Left cardiac atrium (tissue), 4 donors: ENCODE results near the gene CYP1A2. TPM values are rescaled to one million over a fixed set of nuclear protein-coding genes. Genes with fewer than 3 reads are reported as not detected.
"Not testable (repeated sequence)": the region's sequence is repeated elsewhere in the genome, so short reads cannot be mapped to it uniquely, and the experiment has no call there.

Source experiments
- ATAC-seq, 2 donors: fragments of 200-7000 bp; cut with Tn5 transposase; one replicate each; pipeline ENCODE4 v1.9.1; 2020; ENCODE audit warnings: mild to moderate bottlenecking in 2 of 2, moderate library complexity in 2 of 2
- DNase-seq: peaks from one replicate; pipeline ENCODE4 v3.0.0-alpha.2; 2020
- intact Hi-C, 2 donors: fragments of 100-400 bp; cut with DNase I; formaldehyde crosslinking; loops; one replicate each; pipeline versions ENCODE4 v1.14.1 to v1.15.1; 2022 to 2023
- long read RNA-seq: library from polyadenylated mRNA; unstranded; transcript quantifications from one replicate; pipeline ENCODE4 v2.0.0, GENCODE V29; 2021
- total RNA-seq, 2 donors: library from RNA; stranded (reverse); fragmentation: NEBNext Ultra II Directional; extraction: Animal tissue kit (Norgen Biotek cat#: 25700); gene quantifications; one replicate each; pipeline ENCODE4 v1.2.1, GENCODE V29; 2021
- donor health status: DM: no; HTN: yes; CAD: no.
- donor health status: DM: no; HTN: yes; CAD: no; lungs with severe emphysema.
- donor health status: DM: yes; HTN: yes; CAD: no.
- donor health status: Dilated cardiomyopathy.

The CYP1A2 gene, protein sequence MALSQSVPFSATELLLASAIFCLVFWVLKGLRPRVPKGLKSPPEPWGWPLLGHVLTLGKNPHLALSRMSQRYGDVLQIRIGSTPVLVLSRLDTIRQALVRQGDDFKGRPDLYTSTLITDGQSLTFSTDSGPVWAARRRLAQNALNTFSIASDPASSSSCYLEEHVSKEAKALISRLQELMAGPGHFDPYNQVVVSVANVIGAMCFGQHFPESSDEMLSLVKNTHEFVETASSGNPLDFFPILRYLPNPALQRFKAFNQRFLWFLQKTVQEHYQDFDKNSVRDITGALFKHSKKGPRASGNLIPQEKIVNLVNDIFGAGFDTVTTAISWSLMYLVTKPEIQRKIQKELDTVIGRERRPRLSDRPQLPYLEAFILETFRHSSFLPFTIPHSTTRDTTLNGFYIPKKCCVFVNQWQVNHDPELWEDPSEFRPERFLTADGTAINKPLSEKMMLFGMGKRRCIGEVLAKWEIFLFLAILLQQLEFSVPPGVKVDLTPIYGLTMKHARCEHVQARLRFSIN
- under 1 TPM in 1 of 2 donors, not detected in 1; 0.12 TPM for total RNA-seq
- long read RNA-seq: 0 reads

DNA sequence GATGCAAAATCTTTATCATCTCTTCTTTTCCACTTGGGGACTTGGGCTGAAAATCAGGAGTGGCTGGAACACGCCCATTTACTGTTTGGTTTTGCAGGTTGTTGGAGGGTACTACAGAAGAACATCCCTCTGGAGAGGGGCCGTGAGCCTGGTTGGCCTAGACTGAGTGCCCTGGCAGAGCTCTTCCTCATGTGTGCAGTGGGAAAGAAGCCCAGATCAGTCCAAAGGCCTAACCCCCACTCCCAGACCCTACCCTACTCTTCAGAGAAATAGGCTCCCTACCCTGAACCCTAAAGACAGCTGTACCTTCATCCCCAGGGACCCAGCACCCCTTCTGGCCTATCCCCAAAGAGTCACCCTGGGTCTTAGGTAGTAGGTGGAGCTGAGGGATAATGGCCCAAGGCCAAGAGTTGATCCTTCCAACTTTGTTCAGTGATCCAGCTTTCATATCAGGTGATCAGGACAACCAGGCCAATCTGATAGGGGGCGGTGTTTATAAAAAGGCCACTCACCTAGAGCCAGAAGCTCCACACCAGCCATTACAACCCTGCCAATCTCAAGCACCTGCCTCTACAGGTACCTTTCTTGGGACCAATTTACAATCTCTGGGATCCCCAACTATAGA lies at the start of gene CYP1A2:
Gene CYP1A2 (plus strand): TSS at position 524 of the 625 bp plus-strand sequence. CDS start 894 bp downstream, outside the sequence.
- DNase-seq (no peak), ATAC-seq (no peak)
- intact Hi-C loops: no loop called here

DNA sequence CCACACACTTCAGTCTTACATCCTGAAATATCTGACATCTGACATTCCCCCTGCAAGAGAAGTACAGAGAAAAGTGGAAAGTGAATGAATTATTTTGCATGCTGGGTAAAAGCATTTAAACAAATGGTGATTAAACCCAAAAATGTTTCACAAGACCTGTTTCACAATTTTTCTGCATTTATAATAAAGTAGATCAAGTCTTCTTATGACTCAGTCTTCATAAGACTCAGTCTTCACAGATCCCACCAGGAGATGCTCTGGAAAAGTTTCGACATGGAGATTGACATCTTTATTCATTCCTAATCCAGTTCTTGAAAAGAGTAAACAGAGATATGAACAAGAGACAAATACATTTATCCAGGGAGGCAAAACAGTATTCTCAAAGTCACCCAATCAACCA lies 39.6 kb upstream of the CYP1A2 start:
- intact Hi-C loops: no loop called here
- ATAC-seq: no peak

DNA sequence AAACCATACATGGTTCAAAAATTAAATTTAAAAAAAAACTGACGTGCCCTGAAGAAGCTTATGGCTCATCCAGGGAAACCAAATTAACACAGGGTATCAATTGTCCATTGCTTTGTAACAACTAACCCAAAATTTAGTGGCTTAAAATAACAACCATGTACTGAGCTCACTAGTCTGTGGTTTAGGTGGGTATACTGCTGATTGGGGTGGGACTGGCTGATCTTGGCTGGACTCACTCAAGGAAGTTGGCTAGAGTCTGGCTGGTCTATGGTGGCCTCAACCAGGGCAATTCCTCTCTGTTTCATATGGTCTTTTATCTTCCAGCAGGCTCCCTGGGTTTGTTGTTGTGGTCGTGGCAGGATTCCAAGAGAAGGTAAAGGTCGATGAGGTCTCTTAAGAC lies 38.8 kb upstream of the CYP1A2 start:
- ATAC-seq (no peak), DNase-seq (no peak)
- intact Hi-C loops: no loop called here

More for the DNA sequence above, 39.6 kb upstream of the CYP1A2 start:
- DNase-seq: no peak

DNA sequence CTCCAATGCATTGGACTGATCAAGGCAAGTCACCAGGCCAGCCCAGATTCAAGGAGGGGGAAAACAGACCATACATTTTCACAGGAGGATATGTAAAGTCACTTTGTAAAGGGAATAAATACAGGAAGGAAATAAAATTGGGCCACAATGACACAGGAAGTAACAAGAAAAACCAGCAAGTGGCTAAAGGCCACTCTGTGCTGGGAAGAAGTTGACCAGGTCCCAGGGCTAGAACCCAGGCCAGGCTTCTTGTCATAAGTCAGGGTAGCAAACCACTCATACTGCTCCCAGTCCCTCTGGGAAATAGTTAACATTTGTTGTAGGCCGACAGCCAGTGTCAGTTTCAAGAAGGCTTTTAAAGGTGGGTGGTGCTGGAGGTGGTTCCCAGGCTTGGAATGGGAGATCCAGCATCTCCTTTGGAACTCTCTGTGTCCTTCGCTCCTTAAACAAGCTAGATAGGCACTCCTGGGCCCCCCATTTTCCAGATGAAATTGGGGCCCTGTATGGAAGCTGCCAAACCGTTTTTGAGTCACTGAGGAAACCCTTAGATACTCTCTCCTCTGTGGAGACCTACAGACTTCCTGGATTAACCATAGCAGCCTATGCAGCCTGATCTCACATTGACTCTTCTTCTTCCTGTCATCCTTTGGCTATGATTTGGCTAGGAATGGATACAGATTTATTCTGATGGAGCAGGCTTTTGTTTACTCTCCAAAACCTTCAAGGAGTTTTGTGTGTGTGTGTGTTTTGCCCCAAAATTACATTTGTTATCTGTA lies 38.1 kb upstream of the CYP1A2 start:
- intact Hi-C loops: no loop called here
- ATAC-seq (no peak), DNase-seq (no peak)

DNA sequence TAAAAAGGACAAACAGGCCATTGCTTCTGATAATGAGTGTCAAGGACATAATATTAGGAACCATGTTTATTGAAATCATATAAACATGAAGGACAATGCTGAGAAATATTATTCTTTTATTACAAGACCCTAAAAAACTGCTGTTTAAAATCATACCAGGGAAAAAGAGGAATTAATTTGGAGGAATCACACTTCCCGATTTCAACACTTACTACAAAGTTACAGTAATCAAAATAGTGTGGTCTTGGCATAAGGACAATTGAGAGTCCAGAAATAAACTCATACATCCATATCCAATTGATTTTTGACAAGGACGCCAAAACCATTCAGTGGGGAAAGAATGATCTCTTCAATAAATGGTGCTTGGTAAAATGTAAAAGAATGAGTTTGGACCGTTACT lies 36.3 kb upstream of the CYP1A2 start:
- DNase-seq (no peak), ATAC-seq (no peak)
- intact Hi-C loops: no loop called here

DNA sequence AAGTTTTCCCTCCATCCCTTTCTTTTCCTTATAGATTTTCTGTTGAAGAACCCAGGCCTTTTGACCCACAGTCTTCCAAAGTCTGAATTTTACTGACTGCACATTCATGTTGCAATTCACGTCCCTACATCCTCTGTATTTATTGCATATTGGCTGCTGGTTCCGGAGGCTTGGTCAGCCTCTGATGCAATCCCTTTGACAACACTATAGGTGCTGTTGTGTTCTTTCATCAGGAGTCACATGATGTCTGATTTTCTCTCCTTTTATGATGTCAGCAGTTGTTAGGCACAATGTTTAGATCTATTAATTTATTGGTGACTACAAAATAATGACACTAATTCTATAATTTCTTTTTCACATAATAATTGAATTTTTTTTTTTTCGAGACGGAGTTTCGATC lies 32.0 kb upstream of the CYP1A2 start:
- DNase-seq (no peak), ATAC-seq (no peak)
- intact Hi-C loops: no loop called here

DNA sequence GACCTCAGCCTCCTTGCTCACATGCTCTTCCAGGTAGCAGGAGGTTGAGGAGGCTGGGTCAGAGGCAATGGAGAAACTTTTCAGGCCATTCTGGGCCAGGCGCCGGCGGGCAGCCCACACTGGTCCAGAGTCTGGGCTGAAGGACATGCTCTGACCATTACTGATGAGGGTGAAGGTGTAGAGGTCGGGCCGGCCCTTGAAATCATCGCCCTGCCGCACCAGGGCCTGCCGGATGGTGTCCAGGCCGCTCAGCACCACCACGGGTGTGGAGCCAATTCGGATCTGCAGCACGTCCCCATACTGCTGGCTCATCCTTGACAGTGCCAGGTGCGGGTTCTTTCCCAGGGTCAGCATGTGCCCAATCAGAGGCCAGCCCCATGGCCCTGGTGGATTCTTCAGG lies 26.1 kb upstream of the CYP1A2 start:
- no peak for ATAC-seq
- intact Hi-C loops: no loop called here
- no peak for DNase-seq

DNA sequence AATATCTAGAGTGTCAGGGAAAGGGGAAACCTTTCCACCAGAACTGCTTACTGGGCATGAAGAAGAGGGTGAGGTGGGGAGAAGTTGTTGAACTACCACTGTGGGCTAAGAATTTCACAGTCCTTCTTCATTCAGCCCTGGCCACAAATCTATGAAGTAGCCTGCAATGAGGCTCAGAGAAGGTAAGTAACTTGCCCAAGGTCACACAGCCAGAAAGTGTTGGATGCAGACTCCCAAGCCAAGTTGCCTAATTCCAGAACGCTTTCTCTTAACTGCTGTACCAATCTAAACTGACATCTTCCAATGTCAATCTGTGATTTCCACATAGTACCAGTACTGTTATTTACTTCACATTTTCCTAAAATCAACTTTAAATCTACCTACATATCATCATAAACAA lies 25.5 kb upstream of the CYP1A2 start:
- ATAC-seq (no peak), DNase-seq (no peak)
- intact Hi-C loops: no loop called here

DNA sequence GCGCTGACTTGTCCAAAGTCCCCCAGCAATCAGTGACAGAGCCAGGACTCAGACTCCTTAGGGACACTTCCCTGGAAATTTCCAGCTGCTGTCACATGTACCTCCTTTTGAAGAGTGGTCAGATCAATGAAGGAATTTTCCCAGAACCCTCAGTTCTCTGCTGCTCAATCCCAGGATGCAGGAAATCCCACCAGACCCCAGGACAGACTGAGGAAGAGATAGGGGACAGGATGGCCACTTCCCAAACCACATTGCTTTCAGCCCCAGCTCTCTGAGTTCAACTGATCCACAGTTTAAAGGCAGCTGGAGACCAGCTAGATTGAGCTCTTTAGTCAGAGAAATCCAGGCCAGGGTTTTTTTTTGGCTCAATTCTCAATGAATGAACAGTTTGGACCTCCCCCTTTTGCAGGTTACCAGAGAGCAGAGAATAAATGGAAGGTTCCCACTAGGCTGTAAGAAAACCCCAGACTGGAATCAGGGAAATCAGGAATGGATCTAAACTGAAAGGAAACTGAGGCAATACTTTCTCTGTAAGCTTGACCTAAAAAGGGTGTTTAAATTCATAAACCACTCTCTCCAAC lies 24.8 kb upstream of the CYP1A2 start:
- DNase-seq: no peak
- intact Hi-C loops: no loop called here
- peak in 1 of 2 donors; percentile 24 for ATAC-seq

DNA sequence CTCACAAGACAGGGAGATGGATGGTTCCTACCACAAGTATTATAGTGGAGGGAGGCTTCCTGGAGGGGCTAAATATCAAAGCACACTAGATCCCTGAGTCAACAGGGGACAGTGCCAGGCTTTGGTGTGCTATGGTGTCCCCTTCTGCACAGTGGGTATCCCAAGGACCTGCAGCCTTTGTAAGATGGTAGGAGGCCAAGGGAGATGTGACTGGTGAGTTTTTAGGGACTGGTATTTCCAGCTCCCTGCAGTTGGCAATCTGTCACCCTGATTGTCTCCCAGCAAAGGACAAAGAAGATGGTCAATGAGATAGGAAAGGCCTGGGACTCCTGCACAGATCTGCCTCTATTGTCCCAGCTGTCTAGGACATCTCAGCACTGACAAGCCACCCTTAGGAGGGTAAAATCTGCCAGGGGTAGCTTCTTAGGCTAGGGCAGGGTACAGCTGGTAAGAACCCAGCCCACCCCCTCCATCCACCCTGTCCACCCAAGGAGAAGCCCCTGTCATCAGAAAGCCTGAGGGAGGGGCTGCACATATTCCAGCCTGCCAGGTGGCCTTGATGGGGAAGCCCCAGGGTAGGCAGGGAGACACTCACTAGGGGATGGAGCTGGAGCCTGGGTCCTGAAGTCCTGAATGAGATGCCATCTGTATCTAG lies 23.9 kb upstream of the CYP1A2 start:
- DNase-seq (no peak), ATAC-seq (no peak)
- intact Hi-C loops: no loop called here

DNA sequence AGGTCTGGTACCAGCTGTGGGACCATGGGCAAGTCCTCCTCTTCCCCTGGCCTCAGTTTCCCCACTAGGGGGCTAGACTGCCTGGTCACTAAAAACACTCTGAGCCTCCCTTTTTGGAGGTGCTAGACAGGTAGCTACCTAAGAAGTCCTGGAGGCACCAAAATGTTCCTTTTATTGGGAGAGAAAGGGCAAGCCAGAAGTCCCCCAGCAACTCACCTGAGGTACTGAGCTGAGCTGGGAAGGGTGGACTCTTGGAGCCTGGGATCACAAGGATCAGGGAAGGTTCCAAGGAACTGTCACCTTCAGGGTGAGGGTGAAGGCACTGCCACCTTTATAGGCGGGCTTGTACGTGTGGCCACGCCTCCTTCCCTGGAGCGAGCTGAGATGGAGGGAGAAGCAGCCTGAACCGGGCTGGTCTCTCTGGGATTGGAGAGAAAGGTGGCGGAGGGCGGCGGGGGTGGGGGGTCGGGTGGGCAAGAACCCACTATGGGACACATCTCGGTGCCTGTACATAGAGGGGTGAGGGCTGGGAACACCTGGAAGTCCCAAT lies 23.3 kb upstream of the CYP1A2 start, which contains the start of gene CYP1A1:
Gene CYP1A1 (minus strand): TSS at position 304 of the 550 bp plus-strand sequence. CDS start 2,431 bp downstream, outside the sequence.
- ATAC-seq (peak; percentile 50 to 72), DNase-seq (peak; percentile 50)
- intact Hi-C loops: no loop called here

DNA sequence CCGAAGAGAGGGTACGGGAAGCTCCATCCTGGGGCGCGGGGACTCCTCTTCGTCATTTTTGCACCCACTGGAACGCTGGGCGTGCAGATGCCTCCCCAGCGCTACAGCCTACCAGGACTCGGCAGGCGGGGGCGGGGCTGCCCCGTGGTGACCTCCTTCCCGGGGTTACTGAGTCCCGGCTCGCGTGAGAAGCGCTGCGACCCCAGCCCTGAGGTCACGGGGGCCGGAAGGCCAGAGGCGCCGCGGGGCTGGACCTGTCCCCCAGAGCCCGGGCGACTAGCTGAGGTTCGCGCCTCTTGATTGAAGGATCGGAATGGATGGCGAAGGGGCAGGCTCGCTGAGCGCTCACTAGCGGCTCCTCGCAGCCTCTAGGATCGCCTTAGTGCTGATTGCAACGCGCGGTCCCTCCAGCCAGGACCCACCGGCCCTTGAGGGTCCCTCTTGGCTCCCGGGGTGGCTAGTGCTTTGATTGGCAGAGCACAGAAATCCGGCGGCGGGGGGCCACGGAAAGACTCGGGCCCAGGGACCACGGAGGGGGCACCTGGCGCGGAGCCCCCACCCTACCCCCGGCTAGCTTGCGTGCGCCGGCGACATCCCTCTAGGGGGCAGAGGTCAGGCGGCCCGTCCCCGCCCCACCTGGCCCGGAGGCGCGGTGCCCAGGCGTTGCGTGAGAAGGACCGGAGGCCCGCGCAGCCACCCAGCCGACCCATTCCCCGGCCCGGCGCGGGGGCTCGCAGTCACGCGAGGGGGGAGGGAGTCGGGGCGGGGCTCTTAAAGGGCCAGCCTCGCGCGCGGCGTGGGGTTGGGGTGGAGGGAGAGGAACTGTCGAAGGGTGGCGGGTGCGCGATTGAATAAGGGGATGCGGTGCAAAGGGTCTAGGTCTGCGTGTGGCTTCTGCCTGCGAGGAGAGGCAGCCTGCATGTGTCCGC lies 22.5 kb upstream of the CYP1A2 start:
- intact Hi-C loops: no loop called here
- ATAC-seq (peak; percentile 65 to 69), DNase-seq (peak; percentile 40)

DNA sequence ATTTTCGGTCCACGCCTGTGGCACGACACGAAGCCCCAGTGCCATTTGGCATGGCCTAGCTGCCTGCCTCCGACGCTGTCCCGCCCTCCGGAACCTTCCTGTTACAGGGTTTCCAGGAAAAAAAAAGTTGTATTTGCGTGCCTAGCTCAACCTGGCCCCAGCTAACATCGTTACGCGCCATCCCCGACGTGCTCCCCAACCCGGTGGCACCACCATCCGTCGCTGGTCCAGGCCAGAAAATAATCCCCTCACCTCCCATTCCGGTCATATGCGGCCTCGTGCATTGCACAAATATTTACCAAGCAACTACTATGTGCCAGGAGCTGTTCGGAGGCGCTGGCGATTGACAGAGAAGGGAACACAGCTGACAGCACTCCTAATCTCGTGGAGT lies 21.9 kb upstream of the CYP1A2 start:
- intact Hi-C loops: no loop called here
- ATAC-seq: peak in 1 of 2 donors; percentile 14
- no peak for DNase-seq

DNA sequence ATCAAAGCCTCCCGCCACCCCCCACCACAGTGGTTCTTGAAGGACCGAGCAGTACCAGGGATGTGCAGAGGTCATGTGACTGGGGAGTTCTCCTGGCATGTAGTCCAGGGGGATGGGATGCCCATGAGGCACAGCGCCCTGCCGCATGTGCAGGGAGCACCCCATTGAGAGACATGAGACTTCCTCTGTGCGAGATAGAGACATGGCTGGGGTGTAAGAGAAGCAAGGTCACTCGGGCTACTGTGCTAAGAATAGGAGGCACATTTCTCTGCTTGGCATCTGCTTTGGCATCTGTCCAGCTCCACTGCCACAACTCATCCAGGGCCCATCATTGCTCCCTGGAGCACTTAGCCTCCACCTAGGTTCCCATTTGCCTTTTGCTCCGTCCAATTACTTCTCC lies 20.9 kb upstream of the CYP1A2 start:
- ATAC-seq: peak; percentile 32 to 46
- peak; percentile 28 for DNase-seq

DNA sequence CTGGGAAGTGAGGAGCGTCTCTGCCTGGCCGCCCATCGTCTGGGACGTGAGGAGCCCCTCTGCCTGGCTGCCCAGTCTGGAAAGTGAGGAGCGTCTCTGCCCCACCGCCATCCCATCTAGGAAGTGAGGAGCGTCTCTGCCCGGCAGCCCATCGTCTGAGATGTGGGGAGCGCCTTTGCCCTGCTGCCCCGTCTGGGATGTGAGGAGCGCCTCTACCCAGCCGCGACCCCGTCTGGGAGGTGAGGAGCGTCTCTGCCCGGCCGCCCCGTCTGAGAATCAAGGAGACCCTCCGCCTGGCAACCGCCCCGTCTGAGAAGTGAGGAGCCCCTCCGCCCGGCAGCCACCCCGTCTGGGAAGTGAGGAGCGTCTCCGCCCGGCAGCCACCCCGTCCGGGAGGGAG lies 19.9 kb upstream of the CYP1A2 start:
- ATAC-seq, intact Hi-C loops, DNase-seq: not testable (repeated sequence)

More for the DNA sequence above, 20.9 kb upstream of the CYP1A2 start:
- intact Hi-C loops: no loop called here

DNA sequence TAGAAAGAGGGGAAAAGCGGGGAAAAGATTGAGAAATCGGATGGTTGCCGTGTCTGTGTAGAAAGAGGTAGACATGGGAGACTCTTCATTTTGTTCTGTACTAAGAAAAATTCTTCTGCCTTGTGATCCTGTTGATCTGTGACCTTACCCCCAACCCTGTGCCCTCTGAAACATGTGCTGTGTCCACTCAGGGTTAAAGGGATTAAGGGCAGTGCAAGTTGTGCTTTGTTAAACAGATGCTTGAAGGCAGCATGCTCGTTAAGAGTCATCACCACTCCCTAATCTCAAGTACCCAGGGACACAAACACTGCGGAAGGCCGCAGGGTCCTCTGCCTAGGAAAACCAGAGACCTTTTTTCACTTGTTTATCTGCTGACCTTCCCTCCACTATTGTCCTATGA lies 19.3 kb upstream of the CYP1A2 start:
- ATAC-seq, intact Hi-C loops, DNase-seq: not testable (repeated sequence)

DNA sequence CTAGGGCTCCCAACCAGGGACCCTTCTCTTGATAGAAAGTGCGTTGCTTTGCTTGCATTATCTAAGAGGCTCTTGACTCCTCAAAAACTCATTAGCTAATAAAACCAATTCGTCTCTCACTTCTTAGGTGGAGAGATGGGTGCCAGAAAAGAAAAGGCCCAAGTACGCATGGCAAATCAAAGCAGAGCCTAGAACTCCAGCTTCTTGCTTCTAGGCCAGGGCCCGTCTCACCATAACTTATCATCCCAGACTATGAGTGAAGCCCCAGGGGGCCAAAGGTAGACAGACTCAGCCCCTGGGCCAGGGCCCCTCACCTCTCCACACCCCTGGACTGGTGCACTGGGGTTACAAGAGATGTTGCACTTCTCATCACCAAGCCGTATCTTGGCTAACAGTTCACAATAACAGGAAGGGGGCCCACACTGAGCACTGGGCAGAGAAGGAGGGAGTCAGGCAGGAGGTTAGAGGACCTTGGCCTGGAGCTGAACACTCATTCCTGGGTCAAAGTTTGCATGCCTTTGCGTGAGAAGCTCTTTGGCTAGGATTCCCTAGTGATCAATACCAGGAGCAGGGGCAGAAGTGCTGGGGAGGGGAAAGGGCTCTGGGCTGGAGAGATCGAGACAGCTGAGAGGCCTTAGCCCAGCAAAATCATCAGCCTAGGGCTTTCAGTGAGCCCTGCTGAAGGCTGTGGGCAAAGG lies 17.9 kb upstream of the CYP1A2 start:
- DNase-seq (no peak), ATAC-seq (no peak)
- intact Hi-C loops: no loop called here
